Ovary (tissue), 9 donors: ENCODE data around the gene NEK2. TPM values are rescaled to one million over a fixed set of nuclear protein-coding genes. Genes with fewer than 3 reads are reported as not detected.

Experiments
- DNase-seq, 5 donors: peaks; one replicate each; pipeline ENCODE4 v3.0.0-alpha.2; 2019 to 2020
- H3K27ac ChIP-seq, 2 donors: fragments of 200-600 bp; one replicate each; pipeline versions ENCODE4 v1.5.1 to v1.8.0; 2019 to 2022
- H3K27me3 ChIP-seq: fragments of 200-600 bp; one replicate; pipeline ENCODE4 v1.8.0; 2022
- H3K36me3 ChIP-seq: fragments of 200-600 bp; sonication (generic); one replicate; pipeline ENCODE4 v1.5.1; 2019
- H3K4me1 ChIP-seq: one replicate; pipeline ENCODE4 v1.8.1; 2013; ENCODE audit warnings: mild to moderate bottlenecking, moderate library complexity; ENCODE audit not compliant: insufficient read depth
- H3K4me3 ChIP-seq: fragments of 200-600 bp; sonication (generic); one replicate; pipeline ENCODE4 v1.5.1; 2017
- H3K9me3 ChIP-seq, 2 donors: fragments of 200-600 bp in 1 of 2; sonication (generic) in 1 of 2; one replicate each; pipeline versions ENCODE4 v1.5.1 to v1.8.1; 2013 to 2019; ENCODE audit warnings: mild to moderate bottlenecking in 1 of 2, moderate library complexity in 1 of 2
- EP300 ChIP-seq: sonication (generic); formaldehyde crosslinking; IDR thresholded peaks from one replicate; pipeline ENCODE4 v1.6.1; 2017; ENCODE audit warnings: antibody characterized with exemption
- POLR2A ChIP-seq: fragments of 450-650 bp; IDR thresholded peaks from one replicate; pipeline ENCODE4 v1.6.1; 2017; ENCODE audit warnings: antibody characterized with exemption, mild to moderate bottlenecking, moderate library complexity
- WGBS, 3 donors: extraction: QIAGEN DNeasy Blood & Tissue Kit in 1 of 3; methylation state at CpG; one replicate each; pipeline versions ENCODE4 v1.1.5 to v1.1.7; 2013 to 2017; 5-methylcytosine and 5-hydroxymethylcytosine counted together
- intact Hi-C, 4 donors: fragments of 100-400 bp; cut with DNase I; formaldehyde crosslinking; loops; one replicate each; pipeline versions ENCODE4 v1.11.0 to v1.15.1; 2022 to 2023
- polyA plus RNA-seq, 2 donors: library from polyadenylated mRNA; stranded (reverse); fragments of 200-250 nt in 1 of 2; fragments of 350-450 nt in 1 of 2; fragmentation: Illumina TruSeq in 1 of 2; extraction: RNeasy Lipid Tissue Mini Kit (QIAGEN cat#74804) in 1 of 2; gene quantifications; one replicate each; pipeline ENCODE4 v1.2.3, GENCODE V29; 2013 to 2014
- total RNA-seq, 7 donors: library from RNA; depleted of rRNA in 2 of 7; stranded (reverse); fragments of >200 nt in 2 of 7; fragmentation: NEBNext Ultra II Directional in 3 of 7; extraction: Animal tissue kit (Norgen Biotek cat#: 25700) in 3 of 7; gene quantifications; one replicate each; pipeline versions ENCODE4 v1.1.0 to v1.2.4, GENCODE V29; 2016 to 2023
- TF ChIP-seq, protein P1 (sequence below), 3 donors: fragments of 450-650 bp in 2 of 3; fragments of 200-600 bp in 1 of 3; IDR thresholded peaks; one replicate each; pipeline versions ENCODE4 v1.5.1 to v1.8.0; 2016 to 2022; ENCODE audit warnings: antibody characterized with exemption in 3 of 3, mild to moderate bottlenecking in 1 of 3
- donor health status: DM: no; HTN: no; CAD: no; lungs with moderate emphysema.
- donor health status: DM: no; HTN: no; CAD: no.
- donor health status: Bipolar disorder and iron deficiency.
- donor health status: DM: yes; HTN: yes; CAD: no.
- donor health status: DM: no; HTN: no; CAD: no.
- donor health status: DM: yes; HTN: yes; CAD: no.

The NEK2 gene
- total and polyA plus RNA-seq, 9 donors = 0.20 to 1.8 (median 0.37) TPM; not detected in 4

DNA sequence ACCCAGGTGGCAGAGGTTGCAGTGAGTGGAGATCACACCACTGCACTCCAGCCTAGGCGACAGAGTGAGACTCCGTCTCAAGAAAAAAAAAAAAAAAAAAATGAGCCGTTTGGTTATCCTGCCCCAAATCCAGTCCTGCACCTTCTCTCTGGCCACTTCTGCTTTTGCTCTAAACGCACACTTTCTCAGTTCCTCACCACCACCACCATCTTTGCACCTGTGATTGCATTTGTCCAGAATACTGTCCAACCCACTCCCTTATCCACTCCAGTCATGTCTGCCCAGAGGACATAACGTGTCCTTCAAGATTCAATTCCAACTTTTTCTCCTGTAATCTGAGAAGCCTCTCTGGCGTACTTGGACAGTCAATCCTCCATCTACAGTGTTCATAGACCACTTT lies 2.2 kb upstream of the NEK2 start:
- TF ChIP-seq, protein P1, sequence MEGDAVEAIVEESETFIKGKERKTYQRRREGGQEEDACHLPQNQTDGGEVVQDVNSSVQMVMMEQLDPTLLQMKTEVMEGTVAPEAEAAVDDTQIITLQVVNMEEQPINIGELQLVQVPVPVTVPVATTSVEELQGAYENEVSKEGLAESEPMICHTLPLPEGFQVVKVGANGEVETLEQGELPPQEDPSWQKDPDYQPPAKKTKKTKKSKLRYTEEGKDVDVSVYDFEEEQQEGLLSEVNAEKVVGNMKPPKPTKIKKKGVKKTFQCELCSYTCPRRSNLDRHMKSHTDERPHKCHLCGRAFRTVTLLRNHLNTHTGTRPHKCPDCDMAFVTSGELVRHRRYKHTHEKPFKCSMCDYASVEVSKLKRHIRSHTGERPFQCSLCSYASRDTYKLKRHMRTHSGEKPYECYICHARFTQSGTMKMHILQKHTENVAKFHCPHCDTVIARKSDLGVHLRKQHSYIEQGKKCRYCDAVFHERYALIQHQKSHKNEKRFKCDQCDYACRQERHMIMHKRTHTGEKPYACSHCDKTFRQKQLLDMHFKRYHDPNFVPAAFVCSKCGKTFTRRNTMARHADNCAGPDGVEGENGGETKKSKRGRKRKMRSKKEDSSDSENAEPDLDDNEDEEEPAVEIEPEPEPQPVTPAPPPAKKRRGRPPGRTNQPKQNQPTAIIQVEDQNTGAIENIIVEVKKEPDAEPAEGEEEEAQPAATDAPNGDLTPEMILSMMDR (IDR thresholded peaks at IDR 0.05) = no peak
- no peak for TF ChIP-seq EP300
- no peak for TF ChIP-seq POLR2A
- H3K27ac ChIP-seq = no peak overlapping the region
- intact Hi-C loops = loop anchor here in 1 of 4 donors (5.0 to 10.0 kb wide), 2 partner anchors 357 to 775 kb away; partner anchors contain the start of genes DTL and INTS7
- 45 to 65% (median 58%) methylated on average over 6 of the region's 6 CpGs for WGBS, 3 donors
- H3K36me3 ChIP-seq = no peaks in the 10 kb centered on the region
- H3K27me3 ChIP-seq = no peaks in the 10 kb centered on the region
- DNase-seq = no peak
- peaks cover 3% of the 10 kb centered on the region for H3K4me1 ChIP-seq
- no peak overlapping the region for H3K4me3 ChIP-seq
- no peaks in the 10 kb centered on the region for H3K9me3 ChIP-seq

DNA sequence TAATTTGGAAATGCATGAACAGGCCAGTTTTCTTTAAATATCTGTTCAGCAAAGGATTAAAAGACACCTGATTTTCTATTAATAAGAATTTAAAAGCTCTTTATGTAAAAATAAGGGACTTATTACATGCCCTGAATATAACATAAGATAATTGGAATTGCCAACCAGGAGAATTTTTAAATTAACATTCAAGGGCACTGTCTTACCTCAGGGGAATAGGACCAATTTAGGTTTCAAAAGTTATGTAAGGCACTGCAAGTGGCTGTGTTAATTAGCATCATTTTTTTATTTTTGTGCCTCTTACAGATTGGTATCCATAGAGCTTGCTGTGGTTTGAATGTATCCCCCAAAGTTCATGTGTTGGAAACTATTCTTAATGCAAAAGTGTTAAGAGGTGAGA lies 1.3 kb upstream of the NEK2 start:
- TF ChIP-seq EP300 (no peak), POLR2A (no peak)
- TF ChIP-seq, protein P1 (IDR thresholded peaks at IDR 0.05) = no peak
- intact Hi-C loops = loop anchor here in 1 of 4 donors (5.0 to 10.0 kb wide), 2 partner anchors 358 to 776 kb away; partner anchors contain the start of genes DTL and INTS7
- H3K9me3 ChIP-seq = no peaks in the 10 kb centered on the region
- DNase-seq = no peak
- H3K36me3 ChIP-seq = no peaks in the 10 kb centered on the region
- H3K27me3 ChIP-seq = no peaks in the 10 kb centered on the region
- H3K27ac ChIP-seq = no peak overlapping the region
- H3K4me1 ChIP-seq = peaks cover 3% of the 10 kb centered on the region
- H3K4me3 ChIP-seq = no peak overlapping the region

DNA sequence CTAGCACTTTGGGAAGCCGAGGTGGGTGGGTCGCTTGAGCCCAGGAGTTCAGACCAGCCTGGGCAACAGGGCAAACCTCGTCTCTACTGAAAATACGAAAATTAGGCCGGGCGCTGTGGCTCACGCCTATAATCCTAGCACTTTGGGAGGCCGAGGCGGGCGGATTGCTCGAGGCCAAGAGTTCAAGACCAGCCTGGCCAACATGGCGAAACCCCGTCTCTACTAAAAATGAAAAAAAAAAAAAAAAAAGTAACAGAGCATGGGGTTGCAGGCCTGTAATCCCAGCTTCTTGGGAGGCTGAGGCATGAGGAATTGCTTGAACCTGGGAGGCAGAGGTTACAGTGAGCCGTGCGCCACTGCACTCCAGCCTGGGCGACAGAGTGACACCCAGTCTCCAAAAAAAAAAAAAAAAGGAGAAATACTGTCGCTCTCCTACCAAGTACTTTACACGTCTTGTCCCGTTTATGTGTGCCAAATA lies 724 bp upstream of the NEK2 start:
- Histone ChIP-seq H3K27ac (no peak overlapping the region), H3K9me3 (no peaks in the 10 kb centered on the region), H3K4me3 (peak overlapping the region; percentile 53), H3K4me1 (peaks cover 3% of the 10 kb centered on the region), H3K36me3 (no peaks in the 10 kb centered on the region), H3K27me3 (no peaks in the 10 kb centered on the region)
- no peak for DNase-seq
- TF ChIP-seq EP300 = no peak
- no peak for TF ChIP-seq POLR2A
- TF ChIP-seq, protein P1 (IDR thresholded peaks at IDR 0.05) = no peak
- intact Hi-C loops = loop anchor here in 1 of 4 donors (5.0 to 10.0 kb wide), 2 partner anchors 359 to 776 kb away; partner anchors contain the start of genes DTL and INTS7
- 28 to 31% (median 29%) methylated on average over 19 of the region's 19 CpGs for WGBS, 3 donors

DNA sequence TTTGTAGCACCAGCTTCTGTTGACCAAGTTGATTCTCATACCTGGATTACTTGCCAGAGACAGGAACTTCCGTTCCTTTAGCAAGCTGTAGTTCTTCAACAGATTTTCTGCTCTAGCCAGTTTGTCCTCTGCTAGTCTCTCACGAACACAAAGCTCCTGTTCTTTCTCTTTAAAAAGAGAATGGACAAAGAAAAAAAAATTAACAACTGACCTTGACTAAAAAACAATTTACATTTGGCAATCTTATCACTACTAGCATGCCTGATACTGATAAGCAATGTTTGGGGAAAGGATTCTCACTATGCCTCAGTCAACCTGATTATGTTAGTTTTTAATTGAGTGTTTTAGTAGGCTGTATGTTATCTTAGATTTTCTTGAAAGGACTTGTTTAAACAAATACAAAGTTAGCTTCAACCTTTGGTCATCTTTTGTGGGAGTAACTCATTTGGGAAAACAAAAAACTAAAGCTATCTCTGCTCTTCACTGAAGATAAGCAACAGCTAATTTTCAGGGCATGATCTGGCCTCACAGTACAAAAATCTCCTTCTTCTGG lies 8.3 kb downstream of the NEK2 start:
- Histone ChIP-seq H3K27me3 (no peaks in the 10 kb centered on the region), H3K9me3 (no peaks in the 10 kb centered on the region), H3K27ac (no peak overlapping the region), H3K4me3 (no peak overlapping the region), H3K36me3 (no peaks in the 10 kb centered on the region), H3K4me1 (no peaks in the 10 kb centered on the region)
- intact Hi-C loops = no loop called here
- WGBS, 3 donors = 14 to 28% (median 19%) methylated on average over 2 of the region's 2 CpGs
- DNase-seq = no peak
- TF ChIP-seq POLR2A (no peak), EP300 (no peak)
- TF ChIP-seq, protein P1 (IDR thresholded peaks at IDR 0.05) = no peak
